Stimulated activated CD4-positive, alpha-beta T cell treated with anti-CD3 and anti-CD28 coated beads, Interleukin-1b, Interleukin-23, amount 100 ng/mL, for 4 hours (primary cell): ENCODE data around the gene NAT9.

Experiments
- DNase-seq, 2 donors: peaks; one replicate each; pipeline ENCODE4 v3.0.0-alpha.2; 2020; ENCODE audit warnings: low read depth in 2 of 2

The NAT9 gene

DNA sequence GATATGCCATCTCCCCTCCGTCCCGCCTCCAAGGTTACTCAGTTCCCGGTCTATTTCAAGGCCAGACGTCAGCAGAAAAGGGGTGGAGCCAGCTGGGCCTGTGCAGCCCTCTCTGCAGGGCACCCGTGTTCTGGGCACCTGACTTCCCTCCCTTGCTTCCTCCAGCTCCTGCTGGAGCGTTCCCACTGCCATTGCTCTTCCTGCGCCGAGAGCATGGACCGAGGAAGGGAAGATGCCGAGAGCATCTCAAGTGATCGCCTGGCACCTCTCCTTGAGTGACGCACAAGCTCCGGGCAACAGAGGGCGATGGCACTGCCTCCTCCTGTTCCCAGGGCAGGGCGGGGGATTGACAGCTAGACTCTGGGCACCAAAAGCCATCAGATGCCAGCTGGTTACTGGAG lies 29.4 kb upstream of the NAT9 start:
- no peak for DNase-seq

DNA sequence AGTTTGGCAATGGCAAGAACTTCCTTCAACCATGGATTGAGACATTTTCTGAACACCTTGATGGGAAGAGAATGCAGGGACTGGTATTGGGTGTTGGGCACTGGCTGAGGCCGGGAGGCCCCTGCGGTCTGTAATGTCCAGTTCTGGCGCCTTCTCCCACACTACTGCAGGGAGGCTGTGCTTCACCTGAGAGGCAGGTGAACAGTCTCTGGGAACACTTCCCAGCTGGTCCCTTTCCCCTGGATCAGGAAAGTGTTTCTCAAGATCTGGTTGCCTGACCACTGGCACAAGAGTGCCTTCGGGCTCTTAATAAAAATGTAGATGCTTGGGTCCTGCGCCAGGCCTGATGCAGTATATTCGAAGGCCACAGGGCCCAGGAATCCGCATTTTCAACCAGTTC lies 28.5 kb upstream of the NAT9 start:
- no peak for DNase-seq

DNA sequence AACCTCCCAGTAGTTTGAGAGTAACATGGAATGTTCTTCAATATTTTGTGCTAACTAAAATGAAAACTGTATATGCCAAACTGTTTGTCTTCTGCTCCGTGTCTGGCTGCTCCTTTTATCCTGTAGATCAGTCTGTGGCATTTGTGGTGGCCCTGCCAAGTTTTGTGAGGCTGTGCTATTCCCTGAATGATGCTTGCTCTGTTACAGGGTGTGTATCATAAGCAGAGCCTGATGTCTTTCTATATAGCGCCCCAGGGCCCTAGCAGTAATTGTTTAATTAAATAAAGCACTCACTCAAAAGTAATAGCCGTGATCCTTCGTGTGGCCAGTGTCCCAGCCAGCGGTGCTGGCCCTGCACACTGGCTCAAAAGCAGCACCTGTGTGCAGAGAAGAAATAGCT lies 27.8 kb upstream of the NAT9 start:
- DNase-seq, result no peak

DNA sequence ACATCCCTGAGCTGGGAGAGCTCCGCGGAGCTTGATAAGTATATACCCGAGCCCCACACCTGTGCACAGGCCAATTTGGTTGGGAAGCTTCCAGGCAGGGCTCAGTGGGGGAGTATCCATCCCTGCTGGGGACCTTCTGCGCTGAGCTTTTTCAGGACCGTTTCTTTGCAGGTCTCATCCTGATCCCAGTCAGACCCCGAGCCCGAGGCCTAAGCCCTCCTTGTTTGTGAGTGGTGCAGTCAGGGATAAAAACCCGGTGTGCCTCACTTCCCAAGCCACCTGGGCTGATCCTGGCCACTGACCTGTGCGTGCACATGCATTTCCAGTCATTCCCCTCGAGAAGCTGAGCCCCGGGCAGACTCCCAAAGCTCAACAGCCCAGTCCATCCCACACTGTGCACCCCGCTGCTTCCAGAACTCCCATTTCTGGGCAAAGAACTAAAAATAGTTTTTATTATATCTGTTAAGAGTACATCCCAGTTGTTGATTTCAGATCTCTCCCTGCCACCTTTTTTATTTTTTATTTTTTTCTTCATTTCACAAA lies 27.3 kb upstream of the NAT9 start:
- no peak for DNase-seq

DNA sequence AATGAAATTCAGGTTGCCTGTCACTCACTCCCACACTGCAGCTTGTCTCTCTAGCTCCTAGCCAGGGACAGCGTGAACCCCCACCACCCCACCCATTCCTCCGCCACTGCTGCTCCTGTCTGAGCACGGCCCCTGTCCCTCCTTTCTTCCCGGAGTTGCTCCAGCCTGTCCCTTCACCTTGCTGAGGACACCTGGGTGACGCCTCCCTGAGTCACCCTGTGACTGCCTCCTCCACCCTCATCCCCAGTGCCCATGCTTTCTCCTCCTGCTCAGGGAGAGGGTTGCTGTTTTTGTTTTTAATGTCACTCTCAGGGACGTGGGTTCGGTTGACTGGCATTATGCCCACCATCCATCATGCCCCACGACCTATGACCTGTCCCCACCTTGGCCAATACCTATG lies 25.8 kb upstream of the NAT9 start:
- DNase-seq, result no peak

DNA sequence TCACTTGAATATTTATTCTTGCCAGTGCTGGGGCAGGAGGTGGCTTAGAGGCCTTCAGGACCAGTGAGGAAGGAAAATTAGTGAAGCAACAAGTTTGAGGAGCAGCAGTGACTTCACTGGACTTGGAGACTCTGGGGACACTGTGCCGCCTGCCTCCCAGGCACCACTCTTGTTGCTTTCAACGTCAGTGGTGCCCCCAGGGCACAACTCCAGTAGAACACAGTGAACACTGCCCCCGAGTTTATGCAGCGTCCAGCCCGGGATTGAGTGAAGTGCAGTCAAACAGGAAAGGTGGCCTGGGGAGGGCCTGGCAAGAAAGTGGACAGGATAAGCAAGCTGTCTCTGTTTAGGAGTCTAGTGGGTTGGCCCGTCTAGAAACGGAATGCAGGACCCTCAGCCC lies 24.4 kb upstream of the NAT9 start:
- no peak for DNase-seq

DNA sequence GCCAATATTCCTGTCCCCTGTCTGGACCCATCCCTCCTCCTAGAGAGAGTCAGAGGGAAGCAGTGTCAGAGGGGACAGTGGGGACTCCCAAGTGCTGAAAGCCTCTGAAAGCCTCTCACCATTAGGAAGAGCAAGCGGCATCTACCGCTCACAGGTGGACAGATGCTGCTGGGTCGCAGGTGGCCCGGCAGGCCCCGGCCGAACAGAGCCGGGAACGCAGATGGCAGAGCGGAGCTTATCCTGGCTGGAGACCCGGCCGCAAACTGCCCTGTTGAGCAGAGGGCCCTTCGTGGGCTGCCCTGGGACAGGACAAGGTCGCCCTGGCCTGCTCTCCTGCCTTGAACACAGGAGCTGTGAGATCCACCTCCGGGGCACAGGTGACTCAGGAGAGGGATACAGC lies 23.0 kb upstream of the NAT9 start:
- DNase-seq, result no peak

DNA sequence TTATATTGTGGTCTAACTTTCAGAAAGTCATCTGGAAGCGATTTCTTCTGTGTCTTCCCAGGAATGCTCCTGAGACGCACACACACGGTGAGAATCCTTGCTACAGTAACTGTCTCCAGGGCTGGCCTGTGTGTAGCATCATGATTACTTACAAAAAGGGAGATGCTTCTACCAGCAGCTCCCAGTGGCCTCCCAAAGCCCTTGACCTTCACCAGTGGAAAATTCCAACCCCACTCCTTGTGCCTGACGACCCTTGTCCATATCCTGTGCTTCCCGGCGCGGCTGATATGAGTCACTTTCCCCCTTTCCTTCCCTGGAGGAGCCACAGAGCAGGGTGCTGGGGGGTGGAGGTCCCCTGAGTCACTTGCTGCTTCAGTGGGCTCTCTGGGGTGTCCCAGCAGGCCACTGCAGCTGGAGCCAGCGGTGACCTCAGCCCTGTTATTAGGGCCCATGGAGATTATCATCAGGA lies 22.1 kb upstream of the NAT9 start:
- DNase-seq, result no peak

DNA sequence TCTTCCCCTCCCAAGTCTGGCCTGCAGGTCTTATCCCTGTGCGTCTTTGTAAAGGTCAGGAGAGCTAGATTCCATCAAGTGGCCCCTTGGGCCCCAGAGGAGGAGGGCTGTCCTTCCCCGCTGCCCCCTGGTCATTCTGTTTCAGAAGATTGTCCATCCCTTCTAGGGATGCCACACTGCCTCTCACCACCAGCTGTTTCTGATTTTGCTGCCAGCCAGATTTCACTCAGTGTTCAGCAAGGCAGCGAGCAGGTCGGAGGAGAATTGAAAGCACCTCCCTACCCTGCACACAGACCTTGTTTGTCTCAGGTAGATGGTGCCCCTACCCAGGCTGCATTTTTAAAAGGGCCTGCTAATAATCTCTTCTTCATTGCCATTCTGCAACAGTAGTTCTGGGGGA lies 21.7 kb upstream of the NAT9 start:
- DNase-seq, result no peak

DNA sequence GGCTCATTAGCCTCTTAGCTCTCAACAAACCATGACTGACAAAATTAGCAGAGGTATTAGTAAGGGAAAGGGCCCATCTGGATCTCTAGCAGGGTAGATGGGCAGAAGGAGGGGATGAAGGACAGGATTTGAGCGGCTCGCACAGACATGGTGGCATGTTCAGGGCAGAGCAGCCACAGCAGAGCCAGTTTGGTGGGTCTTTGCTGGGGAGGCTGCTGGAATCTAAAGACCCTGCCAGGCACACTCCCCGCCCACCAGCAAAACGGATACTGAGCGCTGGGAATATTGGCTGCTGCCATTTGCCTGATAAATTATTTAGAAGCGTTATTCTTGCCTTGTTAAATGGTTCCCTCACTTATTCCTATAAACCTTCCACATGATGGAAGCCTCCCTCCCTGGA lies 20.7 kb upstream of the NAT9 start:
- no peak for DNase-seq

DNA sequence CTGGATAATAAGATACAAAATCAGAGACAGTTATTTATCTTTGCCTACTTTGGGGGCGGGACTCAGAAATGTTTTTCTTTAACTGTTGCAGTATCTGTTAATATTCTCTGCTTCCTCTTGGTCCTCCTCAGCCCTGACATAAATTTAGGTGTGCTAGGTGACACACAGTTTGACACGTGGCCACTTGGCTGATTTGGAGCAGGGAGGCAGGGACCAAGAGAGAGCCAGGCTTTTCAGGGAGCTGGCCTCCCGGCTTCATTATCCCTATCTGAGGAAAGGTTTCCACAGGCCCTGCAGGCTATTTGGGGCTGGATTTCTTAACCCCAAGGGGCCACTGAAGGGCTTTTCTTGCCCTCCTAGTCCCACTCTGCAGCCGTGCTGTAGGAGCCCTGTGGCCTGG lies 20.1 kb upstream of the NAT9 start:
- DNase-seq, result no peak

DNA sequence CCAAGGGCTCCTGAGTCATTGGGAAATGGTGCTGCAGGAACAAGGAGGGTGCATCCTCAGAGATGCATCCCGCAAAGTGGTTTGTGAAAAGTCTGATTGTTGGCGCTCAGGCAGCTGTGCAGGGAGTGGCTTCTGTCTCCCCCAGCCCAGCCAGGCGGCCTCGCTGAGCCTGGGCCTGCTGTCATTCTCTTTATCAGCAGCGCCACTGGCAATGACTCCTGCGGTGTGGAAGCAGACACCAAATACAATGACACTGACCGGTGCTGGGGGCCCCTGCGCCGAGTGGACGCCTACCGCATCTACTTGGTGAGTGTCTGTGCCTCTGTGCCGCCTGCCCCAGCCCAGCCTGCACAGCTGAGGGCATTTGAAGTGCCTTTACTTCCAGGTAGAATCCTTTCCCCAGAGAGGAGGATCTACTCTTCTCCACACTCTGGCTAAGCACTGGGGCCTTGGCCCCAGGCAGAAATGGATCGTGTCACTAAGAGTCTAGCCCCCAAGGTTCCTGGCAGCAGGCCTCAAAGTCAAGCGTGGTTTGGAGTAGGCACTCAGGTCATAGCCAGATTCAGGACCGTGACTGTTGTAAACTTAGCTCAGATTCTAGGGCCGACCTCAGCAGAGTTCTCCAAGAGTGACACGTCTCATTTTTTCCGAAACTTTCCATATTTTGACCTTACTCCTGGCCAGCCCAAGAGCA lies 19.3 kb upstream of the NAT9 start:
- DNase-seq, result no peak

DNA sequence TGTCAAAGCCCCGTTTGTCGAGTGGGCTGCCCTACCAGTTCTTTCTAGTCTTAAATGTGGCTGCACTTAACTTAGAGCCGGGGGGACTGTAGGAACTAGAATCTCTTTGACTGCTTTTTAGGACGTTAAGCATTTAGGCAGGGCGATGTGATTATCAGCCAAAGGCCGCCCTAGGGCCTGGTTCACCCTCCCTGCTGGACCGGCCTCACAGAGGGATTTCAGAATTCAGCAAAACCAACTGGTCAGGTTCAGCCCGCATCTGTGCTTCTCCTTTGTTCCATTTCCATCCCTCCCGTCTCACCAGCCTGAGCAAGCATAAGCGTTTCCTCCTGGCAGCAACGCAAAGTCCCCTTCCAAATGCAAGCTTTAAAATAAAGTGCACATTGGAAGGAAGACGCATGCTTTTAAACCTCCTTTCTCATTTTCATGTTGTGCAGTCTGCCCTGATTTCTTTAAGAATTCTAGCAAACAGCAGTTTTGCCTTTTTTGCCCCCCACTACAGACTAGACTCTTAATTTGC lies 16.5 kb upstream of the NAT9 start:
- DNase-seq, result no peak

DNA sequence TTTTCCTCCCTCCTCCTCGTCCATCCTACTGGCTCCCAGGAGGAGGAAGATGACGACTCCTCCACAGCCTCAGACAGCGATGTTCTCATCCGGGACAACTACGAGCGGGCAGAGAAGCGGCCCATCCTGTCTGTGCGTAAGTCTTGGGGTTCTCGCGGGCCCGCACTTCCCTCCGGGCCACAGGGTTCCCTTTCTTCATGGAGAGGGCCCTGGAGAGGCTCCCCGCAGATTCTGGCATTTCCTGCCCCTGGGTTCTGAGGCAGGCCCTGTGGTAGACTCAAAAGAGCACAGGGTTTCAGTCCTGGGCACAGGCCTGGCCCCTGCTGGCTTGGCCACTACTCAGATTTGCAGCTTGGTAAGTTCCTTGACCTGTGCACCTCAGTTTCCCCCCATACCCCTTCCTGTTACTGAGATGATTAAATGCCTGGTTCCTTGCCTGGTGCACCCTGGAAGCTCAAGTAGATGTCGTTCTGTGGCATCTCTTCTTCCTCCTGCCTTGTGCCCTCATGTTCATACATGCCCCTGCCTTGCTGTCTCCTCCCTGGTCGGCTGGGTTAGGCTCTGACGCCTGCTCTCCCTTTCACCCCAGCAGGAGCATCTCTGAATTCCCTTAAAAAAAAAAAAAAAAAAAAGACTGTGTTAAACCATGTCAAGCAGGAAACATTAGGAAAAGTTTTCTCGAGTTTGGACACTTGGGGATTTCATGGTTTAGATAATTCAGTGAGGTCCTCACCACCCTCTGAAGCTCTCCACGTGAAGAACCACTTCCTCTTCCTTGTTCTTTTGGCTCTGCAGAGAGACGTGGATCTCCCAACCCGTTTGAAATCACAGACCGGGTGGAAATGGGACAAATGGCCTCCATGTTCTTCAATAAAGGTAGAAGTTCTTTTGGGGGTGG lies 14.3 kb upstream of the NAT9 start:
- no peak for DNase-seq

DNA sequence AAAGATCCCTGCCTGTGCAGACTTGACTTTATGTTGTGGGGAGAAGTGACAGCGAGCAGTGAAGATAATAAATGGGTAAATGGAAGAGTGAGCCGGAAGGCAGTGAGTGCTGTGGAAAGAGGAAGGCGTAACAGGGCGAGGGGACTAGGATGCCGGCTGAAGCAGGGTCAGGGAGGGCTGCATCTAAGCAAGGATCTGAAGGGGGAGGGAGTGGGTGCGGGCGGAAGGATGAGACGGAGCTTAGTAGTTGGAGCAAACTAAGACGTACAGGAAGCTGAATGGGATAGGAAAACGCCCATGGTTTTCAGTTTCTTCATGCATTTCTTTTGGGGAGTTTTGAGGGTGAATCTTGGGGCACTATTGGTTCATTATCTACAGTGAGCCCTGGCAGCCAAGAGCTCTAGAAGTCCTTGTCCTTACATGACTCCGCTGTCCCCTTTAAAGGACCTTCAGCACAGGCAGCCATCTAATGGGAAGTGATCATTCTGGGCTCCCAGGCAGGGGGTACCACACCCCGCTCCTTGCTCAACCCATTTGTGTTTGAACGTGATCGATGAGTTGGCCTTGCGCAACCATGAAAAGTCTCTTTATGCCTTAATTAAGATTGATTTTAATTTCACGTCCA lies 10.4 kb upstream of the NAT9 start:
- DNase-seq, result no peak

DNA sequence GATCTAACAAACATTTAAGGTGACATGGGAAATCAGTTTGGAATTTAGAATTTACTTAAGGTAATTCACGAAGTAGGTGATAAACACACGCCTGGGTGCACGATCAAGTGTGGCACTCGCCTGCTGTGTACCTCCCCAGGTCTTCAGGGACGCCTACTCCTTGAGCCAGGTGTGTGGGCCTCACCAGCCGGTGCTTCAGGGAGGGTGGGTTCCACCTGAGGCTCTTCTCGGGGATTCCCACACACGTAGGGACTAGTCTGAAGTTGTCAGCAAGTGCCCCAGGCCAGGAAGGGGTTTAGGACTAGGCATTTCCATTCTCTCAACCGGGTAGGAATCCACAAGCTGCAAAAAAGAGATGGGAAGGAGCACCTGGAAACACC lies 9.8 kb upstream of the NAT9 start:
- DNase-seq, result no peak

DNA sequence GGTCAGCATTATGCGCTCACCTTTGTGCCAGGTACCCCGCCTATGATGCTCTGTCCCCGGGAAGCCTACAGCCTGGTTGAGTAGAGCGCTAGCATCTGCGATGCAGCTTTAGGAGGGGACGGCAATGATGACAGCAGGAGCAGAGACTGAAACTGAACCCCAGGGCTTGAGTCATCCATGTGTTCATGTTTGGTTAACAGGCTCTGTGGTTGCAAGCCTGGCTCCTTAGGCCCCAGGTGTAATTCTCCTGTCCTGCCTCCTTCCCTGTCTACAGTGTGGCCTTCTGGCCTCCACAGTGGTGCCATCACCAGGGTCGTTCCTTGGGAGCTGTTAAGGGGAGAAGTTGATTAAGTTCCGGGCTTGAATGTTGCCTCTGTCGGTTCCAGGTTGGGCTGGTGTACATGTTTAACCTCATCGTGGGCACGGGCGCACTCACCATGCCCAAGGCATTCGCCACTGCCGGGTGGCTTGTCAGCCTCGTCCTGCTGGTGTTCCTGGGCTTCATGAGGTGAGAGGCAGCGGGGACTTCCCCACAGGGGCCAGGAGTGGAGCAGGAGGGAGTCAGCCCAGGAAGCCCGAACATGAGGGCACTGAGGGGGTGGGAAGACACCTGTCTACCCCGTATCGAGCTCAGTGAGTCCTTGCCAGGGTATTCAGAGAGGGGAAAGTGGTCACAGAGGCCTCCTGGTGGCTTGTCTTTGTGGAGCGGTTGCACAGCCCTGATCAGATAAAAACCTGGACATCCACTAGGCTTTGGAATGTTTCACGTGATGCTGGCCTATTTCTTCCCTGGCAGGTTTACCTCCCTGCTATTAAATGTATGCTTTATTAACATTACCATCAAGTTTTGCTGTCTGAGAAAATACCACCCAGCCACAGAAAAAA lies 9.2 kb upstream of the NAT9 start:
- DNase-seq, result no peak

DNA sequence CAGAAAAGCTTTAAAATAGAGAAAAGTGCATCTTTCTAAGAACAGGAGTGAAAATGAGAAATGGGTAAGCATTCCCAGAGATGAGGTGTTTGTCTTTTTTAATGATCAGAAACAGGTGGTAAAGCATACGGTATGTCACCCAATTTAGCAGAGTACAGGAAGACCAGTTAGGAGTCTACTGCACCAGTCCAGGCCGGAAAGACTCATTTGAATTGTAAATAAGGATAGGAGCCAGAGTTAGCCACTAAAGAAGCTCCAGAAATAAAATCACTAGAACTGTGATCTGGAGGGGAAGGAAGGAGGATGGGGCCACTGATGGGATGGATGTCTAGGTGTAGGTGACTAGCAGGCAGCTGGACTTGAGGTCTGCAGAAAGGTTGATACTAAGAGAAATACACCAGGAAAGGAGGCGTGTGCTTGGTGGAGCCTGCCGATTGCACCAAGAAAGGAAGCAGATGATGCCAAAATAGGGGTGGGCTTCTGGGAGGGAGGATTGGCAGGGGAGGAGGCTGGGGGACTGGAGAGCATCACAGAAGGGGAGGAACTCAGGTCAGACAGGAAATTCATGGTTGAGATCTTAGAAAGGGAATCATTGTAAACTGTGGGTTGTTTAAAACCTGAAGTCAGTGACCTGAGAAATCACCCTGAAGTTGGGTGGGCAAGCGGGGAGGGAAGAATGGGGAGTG lies 8.1 kb upstream of the NAT9 start:
- no peak for DNase-seq

DNA sequence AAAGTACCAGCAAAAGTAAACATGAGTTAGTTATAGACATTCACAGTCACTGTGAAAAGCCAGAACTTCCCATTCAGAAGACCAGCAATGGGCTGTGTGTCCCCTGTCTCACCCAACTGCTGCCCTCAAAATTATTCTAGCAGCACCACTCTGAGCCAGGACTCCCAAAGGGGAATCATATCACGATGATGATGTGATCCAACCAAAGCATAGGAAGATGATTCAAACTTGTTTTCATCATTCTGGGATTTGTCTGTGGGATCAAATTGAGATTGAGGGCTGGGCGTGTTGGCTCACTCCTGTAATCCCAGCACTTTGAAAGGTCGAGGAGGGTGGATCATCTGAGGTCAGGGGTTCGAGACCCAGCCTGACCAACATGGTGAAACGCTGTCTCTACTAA lies 6.4 kb upstream of the NAT9 start:
- no peak for DNase-seq

DNA sequence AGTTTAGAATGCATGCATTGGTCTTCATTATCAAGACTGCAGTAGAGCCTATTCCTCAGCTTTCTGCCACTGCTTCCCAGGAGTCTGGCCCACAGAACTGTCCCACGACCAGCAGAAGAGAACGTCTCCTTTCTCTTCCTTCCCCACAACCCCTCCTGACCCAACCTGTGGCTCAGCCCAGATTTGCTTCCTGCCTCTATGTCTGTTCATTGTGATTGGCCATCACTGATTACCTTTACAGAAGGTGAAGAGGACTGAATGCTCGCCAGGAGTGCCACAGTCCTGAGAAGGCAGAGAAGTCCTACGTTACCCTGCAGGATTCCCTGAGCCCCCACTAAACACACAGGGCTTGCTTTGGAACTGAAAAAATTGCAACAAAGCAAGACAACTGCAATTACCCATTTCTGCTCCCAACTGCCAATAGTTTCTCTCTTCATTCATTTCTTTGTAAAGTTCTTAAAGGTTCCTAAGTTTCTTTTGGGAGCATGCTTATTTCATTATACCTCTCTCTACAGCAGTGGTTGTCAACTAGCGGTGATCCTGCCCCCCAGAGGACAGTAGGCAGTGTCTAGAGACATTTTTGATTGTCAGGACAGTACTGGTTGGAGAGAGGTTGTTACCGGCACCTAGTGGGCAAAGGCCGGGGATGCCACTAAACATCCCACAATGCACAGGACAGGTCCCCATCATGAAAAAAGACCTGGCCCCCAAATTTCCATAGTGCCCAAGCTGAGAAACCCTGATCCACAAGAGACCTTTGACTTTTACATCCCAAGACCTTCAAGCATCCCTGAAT lies 4.5 kb upstream of the NAT9 start:
- DNase-seq, result no peak
